Muscle layer of colon (tissue), 2 donors: ENCODE measurements around the gene KHDC3L.

Source experiments
- H3K27ac ChIP-seq: one replicate; pipeline ENCODE4 v1.7.0; 2013; ENCODE audit warnings: low read depth, mild to moderate bottlenecking, low read length, moderate library complexity
- H3K27me3 ChIP-seq, 2 donors: one replicate each; pipeline ENCODE4 v1.7.0; 2013; ENCODE audit warnings: low read length in 2 of 2, mild to moderate bottlenecking in 2 of 2; ENCODE audit not compliant: insufficient read depth in 2 of 2, control insufficient read depth in 1 of 2
- H3K36me3 ChIP-seq: one replicate; pipeline ENCODE4 v1.7.0; 2013; ENCODE audit warnings: mild to moderate bottlenecking, low read length; ENCODE audit not compliant: insufficient read depth
- H3K4me1 ChIP-seq: one replicate; pipeline ENCODE4 v1.7.0; 2013; ENCODE audit warnings: mild to moderate bottlenecking, low read length; ENCODE audit not compliant: insufficient read depth
- H3K4me3 ChIP-seq, 2 donors: one replicate each; pipeline ENCODE4 v1.7.0; 2013; ENCODE audit warnings: low read length in 2 of 2, low read depth in 1 of 2, mild to moderate bottlenecking in 1 of 2, moderate library complexity in 1 of 2
- H3K9ac ChIP-seq: one replicate; pipeline ENCODE4 v1.7.0; 2013; ENCODE audit warnings: low read length
- H3K9me3 ChIP-seq: one replicate; pipeline ENCODE4 v1.7.0; 2013; ENCODE audit warnings: mild to moderate bottlenecking, low read length
- donor health status: abdominal sarcoma.
- donor health status: Adenocarcinoma of cecum.

Gene KHDC3L

DNA sequence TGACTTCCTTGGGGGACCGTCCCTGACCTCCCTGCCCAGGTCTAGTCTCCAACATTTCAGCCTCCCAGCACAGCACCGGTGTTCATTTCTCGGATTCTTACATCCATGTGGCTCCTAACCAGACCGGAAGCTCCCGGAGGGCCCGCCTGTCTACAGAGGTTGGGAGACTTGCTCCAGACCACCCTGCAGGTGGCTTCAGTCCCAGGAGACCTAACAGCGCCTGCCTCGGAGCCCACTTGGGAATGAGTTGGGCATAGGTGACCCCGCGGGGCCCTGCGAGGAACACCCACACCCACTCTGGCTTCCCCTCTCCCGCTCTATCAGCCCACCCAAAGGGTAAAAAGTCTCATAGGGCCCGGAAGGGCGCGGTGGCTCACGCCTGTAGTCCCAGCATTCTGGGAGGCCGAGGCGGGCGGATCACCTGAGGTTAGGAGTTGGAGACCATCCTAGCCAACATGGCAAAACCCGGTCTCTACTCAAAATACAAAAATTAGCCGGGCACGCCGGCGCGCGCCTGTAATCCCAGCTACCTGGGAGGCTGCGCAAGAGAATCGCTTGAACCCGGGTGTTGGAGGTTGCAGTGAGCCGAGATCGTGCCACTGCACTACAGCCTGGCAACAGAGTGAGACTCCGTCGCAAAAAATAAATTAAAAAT is 13.8 kb upstream of the KHDC3L start:
- H3K4me1 ChIP-seq, result no peaks in the 10 kb centered on the region
- H3K27ac ChIP-seq, result no peak overlapping the region
- no peak overlapping the region for H3K9ac ChIP-seq
- H3K9me3 ChIP-seq, result no peaks in the 10 kb centered on the region
- peaks cover 0 to 9% of the 10 kb centered on the region in 2 donors for H3K27me3 ChIP-seq
- H3K4me3 ChIP-seq, result no peak overlapping the region
- H3K36me3 ChIP-seq, result no peaks in the 10 kb centered on the region

DNA sequence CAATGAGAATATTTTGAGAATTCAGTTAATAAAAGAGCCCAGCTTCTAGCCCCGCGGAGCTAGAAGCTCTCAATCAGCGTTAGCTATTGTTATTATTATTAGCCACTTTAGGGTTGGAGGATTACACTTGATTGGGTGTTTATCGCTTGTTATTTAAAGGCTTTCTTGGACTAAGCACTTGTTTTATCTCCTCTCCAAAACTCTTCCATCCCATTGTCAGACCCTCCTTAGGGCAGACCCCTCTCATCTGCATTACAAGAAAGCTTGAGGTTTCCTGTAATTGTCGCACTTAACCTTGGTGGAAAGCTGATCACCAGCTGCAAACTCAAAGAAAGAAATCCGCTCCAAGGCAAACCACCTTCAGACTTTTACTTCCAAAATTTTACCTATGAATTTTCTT is 13.1 kb upstream of the KHDC3L start:
- H3K9ac ChIP-seq, result no peak overlapping the region
- no peaks in the 10 kb centered on the region for H3K4me1 ChIP-seq
- H3K36me3 ChIP-seq, result no peaks in the 10 kb centered on the region
- no peaks in the 10 kb centered on the region for H3K9me3 ChIP-seq
- H3K27me3 ChIP-seq, result peaks cover 0 to 9% of the 10 kb centered on the region in 2 donors
- no peak overlapping the region for H3K4me3 ChIP-seq
- no peak overlapping the region for H3K27ac ChIP-seq

DNA sequence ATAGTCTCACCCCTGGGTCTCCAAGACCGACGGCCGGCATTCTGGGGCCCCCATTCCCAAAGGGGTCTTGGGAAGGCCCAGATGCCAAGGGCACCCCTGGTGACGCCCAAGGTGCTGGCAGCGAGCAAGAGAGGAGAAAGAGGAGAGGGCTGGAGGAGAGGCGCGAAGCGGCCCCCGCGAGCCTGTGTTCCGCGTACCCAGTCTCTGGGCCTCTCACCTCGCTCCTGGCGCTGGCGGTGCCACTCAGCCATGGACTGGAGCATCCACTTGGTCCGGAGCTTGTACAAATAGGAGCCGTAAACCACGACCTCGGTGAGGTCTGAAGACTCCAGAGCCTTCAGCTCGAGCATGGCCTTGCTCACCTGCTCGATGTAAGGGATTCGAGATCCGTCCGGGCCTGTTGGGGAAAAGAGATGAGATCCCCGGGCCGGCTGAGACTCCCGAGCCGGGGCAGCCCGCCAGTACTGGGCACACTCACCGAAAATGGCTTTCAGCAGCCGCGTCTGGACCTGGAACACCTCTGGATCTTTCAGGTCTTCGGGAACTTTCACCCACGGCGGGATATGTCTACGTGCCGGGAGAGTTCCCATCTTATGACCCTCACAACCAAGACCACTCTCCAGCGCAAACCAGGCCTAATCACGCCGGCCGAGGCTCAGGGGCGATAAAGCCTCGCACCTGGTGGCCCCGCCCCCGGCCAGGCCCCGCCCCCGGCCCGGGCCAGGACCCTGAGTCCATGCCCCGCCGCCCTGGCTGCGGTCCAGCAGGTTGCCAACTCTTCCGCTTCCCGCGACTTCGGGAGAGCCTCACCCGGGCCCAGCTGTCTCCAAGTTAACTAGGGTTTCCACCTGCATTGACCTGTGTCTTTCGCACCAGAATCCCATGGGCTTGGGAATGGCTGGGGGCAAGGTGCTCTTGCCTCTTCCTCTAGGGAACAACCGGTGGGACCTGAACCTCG is 8.5 kb upstream of the KHDC3L start, which contains the start of gene DPPA5:
Gene DPPA5 (minus strand): TSS at position 641 of the 958 bp plus-strand sequence. CDS start 51 bp downstream, at position 590.
- no peak within 1 kb of the TSS for H3K27ac ChIP-seq
- H3K36me3 ChIP-seq, result no peaks in the 10 kb centered on the region
- H3K9me3 ChIP-seq, result no peaks in the 10 kb centered on the region
- no peak within 1 kb of the TSS for H3K4me3 ChIP-seq
- H3K4me1 ChIP-seq, result no peaks in the 10 kb centered on the region
- H3K9ac ChIP-seq, result no peak within 1 kb of the TSS
- peaks cover 0 to 1% of the 10 kb centered on the region in 2 donors for H3K27me3 ChIP-seq

DNA sequence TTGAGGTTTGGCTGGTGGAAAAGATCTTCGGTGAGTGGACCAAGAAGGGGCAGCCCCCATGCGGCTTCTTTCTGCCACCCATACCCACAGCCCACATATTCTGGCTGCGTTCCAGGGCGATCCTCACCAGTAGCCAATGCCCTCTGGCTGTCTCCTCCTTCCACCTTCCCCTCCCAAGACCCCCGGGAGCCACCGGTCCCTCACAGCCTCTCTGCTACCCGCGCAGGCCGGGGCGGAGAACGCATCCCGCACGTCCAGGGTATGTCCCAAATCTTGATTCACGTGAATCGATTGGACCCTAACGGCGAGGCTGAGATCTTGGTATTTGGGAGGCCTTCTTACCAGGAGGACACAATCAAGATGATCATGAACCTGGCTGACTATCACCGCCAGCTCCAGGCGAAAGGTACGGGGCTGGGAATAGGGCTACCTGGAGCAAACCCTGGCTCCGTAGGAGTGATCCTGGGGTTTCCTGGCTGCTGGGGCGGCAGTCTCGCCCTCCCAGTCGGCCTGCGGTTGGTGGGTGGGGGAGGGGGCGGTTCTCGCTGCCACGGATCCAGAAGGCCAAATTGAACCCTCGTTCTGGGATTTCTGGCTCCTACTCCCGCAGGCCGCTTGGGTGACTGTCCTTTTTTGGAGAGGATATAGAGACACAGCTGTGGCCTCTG is 545 bp downstream of the KHDC3L start:
- H3K4me1 ChIP-seq, result no peaks in the 10 kb centered on the region
- no peaks in the 10 kb centered on the region for H3K27me3 ChIP-seq
- no peaks in the 10 kb centered on the region for H3K36me3 ChIP-seq
- H3K4me3 ChIP-seq, result no peak overlapping the region
- H3K27ac ChIP-seq, result no peak overlapping the region
- H3K9ac ChIP-seq, result no peak overlapping the region
- H3K9me3 ChIP-seq, result no peaks in the 10 kb centered on the region

DNA sequence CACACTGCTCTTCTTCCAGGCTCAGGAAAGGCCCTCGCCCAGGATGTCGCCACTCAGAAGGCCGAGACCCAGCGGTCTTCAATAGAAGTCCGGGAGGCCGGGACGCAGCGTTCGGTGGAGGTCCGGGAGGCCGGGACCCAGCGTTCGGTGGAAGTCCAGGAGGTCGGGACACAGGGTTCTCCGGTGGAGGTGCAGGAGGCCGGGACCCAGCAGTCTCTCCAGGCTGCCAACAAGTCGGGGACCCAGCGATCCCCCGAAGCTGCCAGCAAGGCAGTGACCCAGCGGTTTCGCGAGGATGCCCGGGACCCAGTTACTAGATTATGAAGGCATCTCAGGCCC is 1.0 kb downstream of the KHDC3L start:
- no peak overlapping the region for H3K4me3 ChIP-seq
- H3K27me3 ChIP-seq, result no peaks in the 10 kb centered on the region
- no peaks in the 10 kb centered on the region for H3K4me1 ChIP-seq
- no peak overlapping the region for H3K27ac ChIP-seq
- no peak overlapping the region for H3K9ac ChIP-seq
- H3K36me3 ChIP-seq, result no peaks in the 10 kb centered on the region
- H3K9me3 ChIP-seq, result no peaks in the 10 kb centered on the region

DNA sequence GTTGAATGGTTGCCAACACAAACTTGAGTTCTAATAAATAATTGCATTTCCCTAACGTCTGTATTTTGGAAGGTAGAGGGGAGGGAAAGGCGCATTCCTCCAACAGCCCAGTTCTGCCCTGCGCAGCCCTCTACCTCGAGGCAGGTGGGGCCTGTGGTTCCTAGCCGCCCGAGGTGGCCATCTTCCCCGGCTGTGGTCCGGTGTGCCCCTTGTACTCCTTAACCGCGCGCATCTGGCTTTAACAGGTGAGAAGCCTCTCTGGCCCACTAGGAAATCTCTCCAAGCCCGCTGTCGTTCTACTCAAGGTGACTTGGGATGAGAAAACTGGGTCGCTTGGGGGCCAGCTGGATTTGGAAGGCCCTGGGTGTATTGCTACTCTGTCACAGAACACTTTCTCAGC is 1.7 kb downstream of the KHDC3L start:
- no peaks in the 10 kb centered on the region for H3K27me3 ChIP-seq
- H3K4me3 ChIP-seq, result no peak overlapping the region
- H3K4me1 ChIP-seq, result no peaks in the 10 kb centered on the region
- no peak overlapping the region for H3K9ac ChIP-seq
- H3K36me3 ChIP-seq, result no peaks in the 10 kb centered on the region
- no peaks in the 10 kb centered on the region for H3K9me3 ChIP-seq
- no peak overlapping the region for H3K27ac ChIP-seq

DNA sequence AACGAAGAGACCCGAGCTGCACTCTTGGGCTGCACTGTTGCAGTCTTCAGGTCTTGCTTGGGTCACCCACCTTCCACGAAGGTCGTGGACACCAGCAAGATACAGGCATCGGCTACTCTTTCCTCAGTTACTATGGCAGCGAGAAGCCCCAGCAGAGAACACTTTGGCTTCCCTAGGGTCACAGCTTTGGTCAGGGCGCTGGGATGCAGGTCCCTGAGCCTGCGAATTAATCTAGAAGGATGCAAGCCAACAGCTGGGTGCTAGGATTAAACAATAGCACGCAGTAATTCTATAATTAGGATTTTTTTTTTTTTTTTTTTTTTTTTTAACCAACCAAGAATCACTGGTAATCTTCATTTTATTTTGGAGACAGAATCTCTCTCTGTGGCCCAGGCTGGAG is 2.1 kb downstream of the KHDC3L start:
- H3K27ac ChIP-seq, result no peak overlapping the region
- H3K9ac ChIP-seq, result no peak overlapping the region
- no peak overlapping the region for H3K4me3 ChIP-seq
- no peaks in the 10 kb centered on the region for H3K36me3 ChIP-seq
- no peaks in the 10 kb centered on the region for H3K4me1 ChIP-seq
- no peaks in the 10 kb centered on the region for H3K27me3 ChIP-seq
- H3K9me3 ChIP-seq, result no peaks in the 10 kb centered on the region

DNA sequence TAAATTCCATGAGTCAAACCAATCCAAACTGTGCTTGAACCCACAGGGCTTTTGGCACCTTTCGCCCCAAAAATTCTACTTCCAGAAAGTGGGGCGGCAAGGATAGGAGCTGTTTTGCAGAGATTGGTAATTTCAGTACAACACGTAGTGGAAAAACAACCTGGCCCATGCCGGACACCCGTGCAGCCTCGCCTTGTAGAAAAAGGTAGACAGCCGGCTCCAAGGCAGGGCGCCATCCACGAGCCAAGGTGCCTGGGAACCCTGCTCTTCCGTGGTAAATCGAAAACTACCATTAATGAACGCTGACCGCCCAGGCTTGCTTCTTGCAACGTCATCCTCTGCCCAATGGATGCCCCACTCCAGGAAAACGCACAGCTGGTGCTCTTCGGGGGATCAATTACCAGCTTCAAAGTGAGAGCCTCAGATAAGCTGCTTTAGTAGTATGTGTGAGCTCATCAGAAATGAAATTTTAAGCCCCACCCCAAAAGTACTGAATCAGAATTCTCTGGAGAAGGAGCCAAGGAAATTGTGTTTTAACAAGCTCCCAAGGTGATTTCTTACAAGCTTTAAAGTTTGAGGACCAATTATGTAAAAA is 5.4 kb downstream of the KHDC3L start:
- no peaks in the 10 kb centered on the region for H3K9me3 ChIP-seq
- no peaks in the 10 kb centered on the region for H3K4me1 ChIP-seq
- H3K4me3 ChIP-seq, result no peak overlapping the region
- H3K27me3 ChIP-seq, result no peaks in the 10 kb centered on the region
- no peaks in the 10 kb centered on the region for H3K36me3 ChIP-seq
- H3K9ac ChIP-seq, result no peak overlapping the region
- no peak overlapping the region for H3K27ac ChIP-seq

DNA sequence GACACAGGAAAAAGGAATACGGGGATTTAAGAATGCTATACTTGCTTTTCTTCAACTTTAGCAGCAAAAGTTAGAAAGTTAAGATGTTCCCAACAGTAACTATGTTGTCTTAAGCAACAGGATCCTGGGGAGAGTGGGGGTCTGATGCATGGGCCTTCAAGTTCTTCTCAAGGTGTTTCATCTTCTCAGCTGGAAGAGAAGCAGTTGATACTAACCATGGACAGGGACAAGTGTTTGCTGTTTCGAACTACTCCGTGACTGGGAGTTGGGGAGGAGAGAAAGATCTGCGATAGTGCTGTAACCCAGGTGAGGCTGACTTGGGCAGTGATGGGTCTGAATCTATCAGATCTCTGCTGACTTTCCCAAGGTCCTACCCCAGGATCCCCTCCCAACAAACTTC is 6.2 kb downstream of the KHDC3L start:
- Histone ChIP-seq H3K4me1 (no peaks in the 10 kb centered on the region), H3K9ac (no peak overlapping the region), H3K27ac (no peak overlapping the region), H3K4me3 (no peak overlapping the region), H3K9me3 (no peaks in the 10 kb centered on the region), H3K36me3 (no peaks in the 10 kb centered on the region), H3K27me3 (no peaks in the 10 kb centered on the region)

DNA sequence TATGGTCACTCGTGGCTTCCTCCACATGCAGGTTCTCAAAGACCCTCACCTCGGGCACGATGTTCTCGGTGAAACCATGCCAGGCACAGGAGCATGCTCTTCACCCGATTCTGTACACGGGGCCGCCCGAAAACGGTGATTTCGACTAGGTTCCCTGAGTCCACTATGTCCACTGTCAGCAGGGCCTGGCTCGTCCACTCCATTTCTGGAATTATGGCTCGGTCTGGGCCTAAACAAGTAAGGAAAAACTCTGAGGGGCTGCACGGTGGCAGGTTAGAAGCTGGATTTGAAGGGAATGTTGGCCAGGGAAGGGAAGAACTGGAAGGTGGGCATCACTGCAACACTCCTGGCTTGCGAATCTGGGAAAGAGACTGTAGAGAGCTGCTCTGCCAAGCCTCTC is 6.7 kb downstream of the KHDC3L start:
- Histone ChIP-seq H3K9me3 (no peaks in the 10 kb centered on the region), H3K9ac (no peak overlapping the region), H3K36me3 (no peaks in the 10 kb centered on the region), H3K4me3 (no peak overlapping the region), H3K4me1 (no peaks in the 10 kb centered on the region), H3K27me3 (no peaks in the 10 kb centered on the region), H3K27ac (no peak overlapping the region)

DNA sequence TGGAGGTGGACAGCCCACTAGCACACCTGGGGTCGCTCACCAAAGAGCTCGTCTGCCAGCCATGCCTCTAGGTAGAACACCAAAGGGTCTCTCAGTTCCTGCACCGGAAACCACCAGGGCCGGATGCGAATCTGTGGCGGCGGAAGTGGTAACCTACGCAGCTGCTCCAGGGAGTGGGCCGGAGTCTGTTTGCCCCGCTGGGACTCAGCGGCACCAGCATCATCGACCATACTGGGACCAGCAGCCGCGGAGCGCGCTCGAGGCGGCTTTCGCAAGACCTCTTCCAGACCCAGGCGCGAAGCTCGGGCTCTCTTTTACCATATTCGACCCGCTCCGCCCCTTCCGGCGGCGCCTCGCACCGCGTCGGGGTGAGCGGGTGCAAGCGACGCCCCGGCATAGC is 7.1 kb downstream of the KHDC3L start, which contains the start of gene OOEP:
Gene OOEP (minus strand): TSS at position 335 of the 400 bp plus-strand sequence. CDS start 105 bp downstream, at position 230.
- H3K36me3 ChIP-seq, result no peaks in the 10 kb centered on the region
- no peak within 1 kb of the TSS for H3K4me3 ChIP-seq

More for the DNA sequence above, 7.1 kb downstream of the KHDC3L start, which contains the start of gene OOEP:
- Histone ChIP-seq H3K27ac (no peak within 1 kb of the TSS), H3K27me3 (no peaks in the 10 kb centered on the region), H3K9ac (no peak within 1 kb of the TSS), H3K9me3 (no peaks in the 10 kb centered on the region), H3K4me1 (no peaks in the 10 kb centered on the region)
